Esophagus squamous epithelium (tissue), 4 donors: ENCODE measurements around the gene GPSM1.

Source experiments
- CTCF ChIP-seq, 6 experiments: fragments of 450-650 bp in 4 of 6; fragments of 200-600 bp in 2 of 6; sonication (generic) in 2 of 6; IDR thresholded peaks; one replicate each; pipeline ENCODE4 v1.5.1; 2016 to 2019; ENCODE audit warnings: antibody characterized with exemption in 6 of 6, mild to moderate bottlenecking in 4 of 6, moderate library complexity in 4 of 6
- POLR2A ChIP-seq, 4 donors: fragments of 450-650 bp; IDR thresholded peaks; one replicate each; pipeline ENCODE4 v1.6.1; 2017; ENCODE audit warnings: antibody characterized with exemption in 4 of 4, mild to moderate bottlenecking in 4 of 4, moderate library complexity in 3 of 4

GRCh38 chr9:136309101-136309801 is 18.1 kb upstream of the GPSM1 start:
- TF ChIP-seq CTCF (IDR thresholded peaks at IDR 0.05) (no peak), POLR2A (IDR thresholded peaks at IDR 0.05) (no peak)
